ENCODE measurements around the gene REV3L. TPM values are rescaled to one million over a fixed set of nuclear protein-coding genes. Genes with fewer than 3 reads are reported as not detected.

The REV3L gene
- total and polyA plus RNA-seq, 4 donors, result 8.8 to 91.4 (median 19.8) TPM

DNA sequence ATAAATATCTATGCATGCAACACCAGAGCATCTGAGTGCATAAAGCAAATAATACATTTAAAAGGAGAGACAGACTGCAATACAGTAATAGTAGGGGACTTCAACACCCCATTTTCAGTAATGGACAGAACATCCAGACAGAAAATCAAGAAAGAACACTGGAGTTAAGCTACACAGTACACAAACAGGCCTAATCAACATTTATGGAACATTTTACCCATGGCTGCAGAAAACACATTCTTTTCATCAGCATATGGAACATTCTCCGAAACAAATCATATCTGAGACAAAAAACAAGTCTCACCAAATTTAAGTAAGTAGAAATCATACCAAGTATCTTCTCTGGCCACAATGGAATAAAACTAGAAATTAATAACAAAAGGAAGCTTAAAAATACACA lies 50.5 kb downstream of the REV3L start:
- no peaks in the 10 kb centered on the region for H3K27me3 ChIP-seq (ENCODE audit: control insufficient read depth in 3 of 3, insufficient read depth in 3 of 3, low read length in 2 of 3)
- DNase-seq (peak in 2 of 3 donors; percentile 58 to 64), ATAC-seq (ENCODE audit: insufficient read depth, low FRiP score) (no peak)
- peaks cover 0 to 12% (median 3%) of the 10 kb centered on the region in 4 donors for H3K36me3 ChIP-seq (ENCODE audit: control insufficient read depth in 4 of 4, insufficient read depth in 4 of 4, low read length in 4 of 4)
- H3K4me1 ChIP-seq (ENCODE audit: control insufficient read depth in 5 of 5, insufficient read depth in 5 of 5, low read length in 5 of 5), result peaks cover 0 to 11% (median 3%) of the 10 kb centered on the region in 5 donors
- no peak overlapping the region for H3K4me3 ChIP-seq
- H3K9me3 ChIP-seq (ENCODE audit: control insufficient read depth in 4 of 4, insufficient read depth in 3 of 4, low read length in 3 of 4), result peaks cover 0 to 8% (median 0%) of the 10 kb centered on the region in 4 donors
- TF ChIP-seq, protein P1, sequence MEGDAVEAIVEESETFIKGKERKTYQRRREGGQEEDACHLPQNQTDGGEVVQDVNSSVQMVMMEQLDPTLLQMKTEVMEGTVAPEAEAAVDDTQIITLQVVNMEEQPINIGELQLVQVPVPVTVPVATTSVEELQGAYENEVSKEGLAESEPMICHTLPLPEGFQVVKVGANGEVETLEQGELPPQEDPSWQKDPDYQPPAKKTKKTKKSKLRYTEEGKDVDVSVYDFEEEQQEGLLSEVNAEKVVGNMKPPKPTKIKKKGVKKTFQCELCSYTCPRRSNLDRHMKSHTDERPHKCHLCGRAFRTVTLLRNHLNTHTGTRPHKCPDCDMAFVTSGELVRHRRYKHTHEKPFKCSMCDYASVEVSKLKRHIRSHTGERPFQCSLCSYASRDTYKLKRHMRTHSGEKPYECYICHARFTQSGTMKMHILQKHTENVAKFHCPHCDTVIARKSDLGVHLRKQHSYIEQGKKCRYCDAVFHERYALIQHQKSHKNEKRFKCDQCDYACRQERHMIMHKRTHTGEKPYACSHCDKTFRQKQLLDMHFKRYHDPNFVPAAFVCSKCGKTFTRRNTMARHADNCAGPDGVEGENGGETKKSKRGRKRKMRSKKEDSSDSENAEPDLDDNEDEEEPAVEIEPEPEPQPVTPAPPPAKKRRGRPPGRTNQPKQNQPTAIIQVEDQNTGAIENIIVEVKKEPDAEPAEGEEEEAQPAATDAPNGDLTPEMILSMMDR (IDR thresholded peaks at IDR 0.05; ENCODE audit: control extremely low read depth, extremely low read depth), result no peak
- peak overlapping the region in 1 of 2 donors; percentile 17 for H3K9ac ChIP-seq (ENCODE audit: insufficient read depth in 1 of 2, low read length in 2 of 2)
- no peak overlapping the region for H3K27ac ChIP-seq (ENCODE audit: low read depth in 1 of 2, low read length in 1 of 2)
- 94 to 97% methylated on average over 1 of the region's 1 CpG for WGBS, 2 donors

DNA sequence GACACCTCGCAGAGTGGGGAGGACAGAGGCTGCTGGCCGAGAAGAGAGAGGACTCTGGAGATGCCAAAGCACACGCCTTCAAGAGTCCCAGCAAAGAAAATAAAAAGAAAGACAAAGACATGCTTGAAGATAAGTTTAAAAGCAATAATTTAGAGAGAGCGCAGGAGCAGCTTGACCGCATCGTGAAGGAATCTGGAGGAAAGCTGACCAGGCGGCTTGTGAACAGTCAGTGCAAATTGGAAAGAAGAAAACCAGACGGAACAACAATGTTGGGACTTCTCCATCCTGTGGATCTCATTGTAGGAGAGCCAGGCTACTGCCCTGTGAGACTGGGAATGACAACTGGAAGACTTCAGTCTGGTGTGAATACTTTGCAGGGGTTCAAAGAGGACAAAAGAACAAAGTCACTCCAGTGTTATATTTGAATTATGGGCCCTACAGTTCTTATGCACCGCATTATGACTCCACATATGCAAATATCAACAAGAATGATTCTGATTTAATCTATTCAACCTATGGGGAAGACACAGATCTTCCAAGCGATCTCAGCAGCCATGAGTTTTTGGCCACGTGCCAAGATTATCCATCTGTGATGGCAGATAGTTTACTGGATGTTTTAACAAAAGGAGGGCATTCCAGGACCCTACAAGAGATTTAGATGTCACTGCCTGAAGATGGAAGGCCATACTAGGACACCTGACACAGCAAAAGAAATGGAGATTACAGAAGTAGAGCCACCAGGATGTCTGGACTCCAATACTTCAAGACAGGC lies 52.2 kb downstream of the REV3L start:
- TF ChIP-seq, protein P1 (IDR thresholded peaks at IDR 0.05; ENCODE audit: control extremely low read depth, extremely low read depth), result no peak
- H3K4me1 ChIP-seq (ENCODE audit: control insufficient read depth in 5 of 5, insufficient read depth in 5 of 5, low read length in 5 of 5), result peaks cover 0 to 11% (median 4%) of the 10 kb centered on the region in 5 donors
- no peak for DNase-seq
- H3K36me3 ChIP-seq (ENCODE audit: control insufficient read depth in 4 of 4, insufficient read depth in 4 of 4, low read length in 4 of 4), result peaks cover 3 to 12% (median 3%) of the 10 kb centered on the region in 4 donors
- H3K9me3 ChIP-seq (ENCODE audit: control insufficient read depth in 4 of 4, insufficient read depth in 3 of 4, low read length in 3 of 4), result peaks cover 0 to 8% (median 1%) of the 10 kb centered on the region in 4 donors
- H3K27me3 ChIP-seq (ENCODE audit: control insufficient read depth in 3 of 3, insufficient read depth in 3 of 3, low read length in 2 of 3), result no peaks in the 10 kb centered on the region
- WGBS, 2 donors, result 95 to 96% methylated on average over 11 of the region's 11 CpGs
- no peak overlapping the region for H3K27ac ChIP-seq (ENCODE audit: low read depth in 1 of 2, low read length in 1 of 2)
- no peak overlapping the region for H3K4me3 ChIP-seq
- no peak overlapping the region for H3K9ac ChIP-seq (ENCODE audit: insufficient read depth in 1 of 2, low read length in 2 of 2)
- no peak for ATAC-seq (ENCODE audit: insufficient read depth, low FRiP score)

DNA sequence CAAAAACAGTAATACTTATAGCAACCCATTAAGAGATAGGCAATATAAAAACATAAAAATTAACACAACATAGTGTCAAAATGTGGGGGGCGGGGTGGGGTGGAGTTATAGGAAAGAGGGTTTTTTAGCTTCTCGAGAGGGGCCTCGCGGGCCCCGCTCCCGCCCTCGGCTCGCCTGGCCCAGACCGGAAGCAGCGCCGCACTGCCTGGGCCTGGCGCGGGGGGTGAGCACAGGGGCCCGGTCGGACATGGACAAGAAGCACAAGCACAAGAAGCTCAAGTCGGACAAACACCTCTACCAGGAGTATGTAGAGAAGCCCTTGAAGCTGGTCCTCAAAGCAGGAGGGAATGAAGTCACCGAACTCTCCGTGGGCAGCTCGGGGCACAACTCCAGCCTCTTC lies 53.4 kb downstream of the REV3L start:
- Histone ChIP-seq H3K4me1 (ENCODE audit: control insufficient read depth in 5 of 5, insufficient read depth in 5 of 5, low read length in 5 of 5) (peaks cover 0 to 11% (median 4%) of the 10 kb centered on the region in 5 donors), H3K36me3 (ENCODE audit: control insufficient read depth in 4 of 4, insufficient read depth in 4 of 4, low read length in 4 of 4) (peaks cover 3 to 12% (median 3%) of the 10 kb centered on the region in 4 donors), H3K27me3 (ENCODE audit: control insufficient read depth in 3 of 3, insufficient read depth in 3 of 3, low read length in 2 of 3) (no peaks in the 10 kb centered on the region), H3K9me3 (ENCODE audit: control insufficient read depth in 4 of 4, insufficient read depth in 3 of 4, low read length in 3 of 4) (peaks cover 0 to 3% (median 1%) of the 10 kb centered on the region in 4 donors), H3K27ac (ENCODE audit: low read depth in 1 of 2, low read length in 1 of 2) (no peak overlapping the region), H3K9ac (ENCODE audit: insufficient read depth in 1 of 2, low read length in 2 of 2) (no peak overlapping the region), H3K4me3 (no peak overlapping the region)
- ATAC-seq (ENCODE audit: insufficient read depth, low FRiP score) (no peak), DNase-seq (no peak)
- TF ChIP-seq, protein P1 (IDR thresholded peaks at IDR 0.05; ENCODE audit: control extremely low read depth, extremely low read depth), result no peak
- WGBS, 2 donors, result 97 to 98% methylated on average over 19 of the region's 19 CpGs

Measured in lung (tissue), 12 donors.